Neural progenitor cell (in vitro differentiated cells): Measurements from ENCODE around the gene ZNF524. TPM values are rescaled to one million over a fixed set of nuclear protein-coding genes. Genes with fewer than 3 reads are reported as not detected.
A peak's percentile ranks its signal among the peaks of the same experiment; 100 is the strongest.
"Not testable (repeated sequence)": the region's sequence is repeated elsewhere in the genome, so short reads cannot be mapped to it uniquely, and the experiment has no call there.

Experiments
- DNase-seq: peaks from one replicate; pipeline ENCODE4 v3.0.0-alpha.2; 2016; ENCODE audit warnings: low spot score
- H2AFZ ChIP-seq: fragments of 200-600 bp; sonication (generic); replicated peaks from 2 replicates; pipeline ENCODE4 v1.6.1; 2016; ENCODE audit warnings: antibody characterized with exemption
- H3F3A ChIP-seq: fragments of 200-600 bp; sonication (generic); 2 replicates; pipeline ENCODE4 v1.6.1; 2016; ENCODE audit warnings: antibody characterized with exemption, low read depth
- H3K27ac ChIP-seq: fragments of 200-600 bp; sonication (generic); 2 replicates; pipeline ENCODE4 v1.5.1; 2016; ENCODE audit warnings: mild to moderate bottlenecking
- H3K27me3 ChIP-seq: fragments of 200-600 bp; sonication (generic); 2 replicates; pipeline ENCODE4 v1.6.1; 2016; ENCODE audit warnings: mild to moderate bottlenecking, moderate library complexity
- H3K36me3 ChIP-seq: fragments of 200-600 bp; sonication (generic); 2 replicates; pipeline ENCODE4 v1.5.1; 2016
- H3K4me1 ChIP-seq: fragments of 200-600 bp; sonication (generic); 2 replicates; pipeline ENCODE4 v1.6.1; 2016; ENCODE audit warnings: mixed run types
- H3K4me2 ChIP-seq: fragments of 200-600 bp; sonication (generic); 2 replicates; pipeline ENCODE4 v1.6.1; 2016
- H3K4me3 ChIP-seq: fragments of 200-600 bp; sonication (generic); 2 replicates; pipeline ENCODE4 v1.5.1; 2016
- H3K79me2 ChIP-seq: fragments of 200-600 bp; sonication (generic); 2 replicates; pipeline ENCODE4 v1.6.1; 2016; ENCODE audit warnings: low read depth
- H3K9ac ChIP-seq: fragments of 200-600 bp; sonication (generic); 2 replicates; pipeline ENCODE4 v1.6.1; 2016
- H3K9me3 ChIP-seq: fragments of 200-600 bp; sonication (generic); 2 replicates; pipeline ENCODE4 v1.5.1; 2016; ENCODE audit warnings: low read depth
- H4K20me1 ChIP-seq: fragments of 200-600 bp; sonication (generic); 2 replicates; pipeline ENCODE4 v1.6.1; 2016; ENCODE audit warnings: low read depth
- H3K27ac Mint-ChIP-seq: 3 replicates; pipeline ENCODE4 v1.8.0; 2021; ENCODE audit warnings: mixed read lengths
- H3K27me3 Mint-ChIP-seq: 2 replicates; pipeline ENCODE4 v1.8.0; 2022; ENCODE audit warnings: low read depth, mild to moderate bottlenecking, inconsistent platforms, moderate library complexity, mixed read lengths; ENCODE audit not compliant: insufficient read depth
- H3K36me3 Mint-ChIP-seq: 3 replicates; pipeline ENCODE4 v1.8.0; 2021; ENCODE audit warnings: mixed read lengths
- H3K4me1 Mint-ChIP-seq: 3 replicates; pipeline ENCODE4 v1.8.0; 2021; ENCODE audit warnings: mixed read lengths
- H3K4me3 Mint-ChIP-seq: 3 replicates; pipeline ENCODE4 v1.8.0; 2021; ENCODE audit warnings: mild to moderate bottlenecking, moderate library complexity, mixed read lengths
- H3K9me3 Mint-ChIP-seq: 3 replicates; pipeline ENCODE4 v1.8.0; 2020; ENCODE audit warnings: mixed read lengths
- CTCF ChIP-seq: fragments of 200-600 bp; sonication (generic); IDR thresholded peaks from 2 replicates; pipeline ENCODE4 v1.5.1; 2017; ENCODE audit warnings: antibody characterized with exemption, mild to moderate bottlenecking
- EZH2 ChIP-seq: fragments of 200-600 bp; sonication (generic); IDR thresholded peaks from 2 replicates; pipeline ENCODE4 v1.6.1; 2017; ENCODE audit warnings: antibody characterized with exemption, mild to moderate bottlenecking, moderate library complexity
- EZH2phosphoT487 ChIP-seq: fragments of 200-600 bp; sonication (generic); IDR thresholded peaks from 2 replicates; pipeline ENCODE4 v1.6.1; 2017; ENCODE audit warnings: antibody characterized with exemption
- total RNA-seq: library from RNA; depleted of rRNA; stranded (reverse); fragments of >200 nt; gene quantifications from 2 replicates; pipeline ENCODE4 v1.2.3, GENCODE V29; 2015; ENCODE audit warnings: low replicate concordance

The ZNF524 gene
- total RNA-seq, 1 donor from 2014 or later, result 3.2 TPM

- H3K27ac ChIP-seq, result peak within 1 kb of the TSS; percentile 70
- Mint-ChIP-seq H3K27ac (peak within 1 kb of the TSS; percentile 50), H3K4me3 (peak within 1 kb of the TSS; percentile 90), H3K4me1 (peaks cover 23% of the 10 kb centered on the region), H3K36me3 (peaks cover 12% of the 10 kb centered on the region), H3K9me3 (no peaks in the 10 kb centered on the region), H3K27me3 (peaks cover 2% of the 10 kb centered on the region)
- peaks cover 34% of the 10 kb centered on the region for H3F3A ChIP-seq
- peak within 1 kb of the TSS; percentile 86 for H3K9ac ChIP-seq
- H3K27me3 ChIP-seq, result no peaks in the 10 kb centered on the region
- H3K4me3 ChIP-seq, result peak within 1 kb of the TSS; percentile 87
- no peaks in the 10 kb centered on the region for H3K9me3 ChIP-seq
- H3K79me2 ChIP-seq, result peaks cover 22% of the 10 kb centered on the region
- no peak for TF ChIP-seq CTCF
- no peak for TF ChIP-seq EZH2phosphoT487
- TF ChIP-seq EZH2, result no peak
- H2AFZ ChIP-seq, result no peak within 1 kb of the TSS
- H3K4me1 ChIP-seq, result no peaks in the 10 kb centered on the region
- peak; percentile 87 for DNase-seq
- no peaks in the 10 kb centered on the region for H3K36me3 ChIP-seq
- H4K20me1 ChIP-seq, result peaks cover 9% of the 10 kb centered on the region
- peak within 1 kb of the TSS; percentile 94 for H3K4me2 ChIP-seq
Observed at GRCh38 chr19:55580628-55581144, 19.4 kb upstream of the ZNF524 start, which contains the start of gene ZNF579. Gene ZNF579, minus strand, starts transcription at chr19:55580848. Its CDS starts 1,209 bp downstream, at chr19:55579639.

GRCh38 chr19:55581145-55581822, 18.8 kb upstream of the ZNF524 start:
- H3K4me1 ChIP-seq, result no peaks in the 10 kb centered on the region
- peaks cover 8% of the 10 kb centered on the region for H3K36me3 Mint-ChIP-seq
- H3K4me3 Mint-ChIP-seq, result peak overlapping the region; percentile 90
- peaks cover 2% of the 10 kb centered on the region for H3K27me3 Mint-ChIP-seq
- peaks cover 22% of the 10 kb centered on the region for H3K79me2 ChIP-seq
- H3K4me1 Mint-ChIP-seq, result peaks cover 28% of the 10 kb centered on the region
- no peak for TF ChIP-seq EZH2
- no peak for TF ChIP-seq CTCF
- no peak for TF ChIP-seq EZH2phosphoT487
- H3F3A ChIP-seq, result peaks cover 36% of the 10 kb centered on the region
- peak overlapping the region; percentile 87 for H3K4me3 ChIP-seq
- no peaks in the 10 kb centered on the region for H3K9me3 Mint-ChIP-seq
- no peak overlapping the region for H3K9ac ChIP-seq
- no peaks in the 10 kb centered on the region for H3K27me3 ChIP-seq
- peaks cover 9% of the 10 kb centered on the region for H4K20me1 ChIP-seq
- peak; percentile 49 for DNase-seq
- H3K9me3 ChIP-seq, result no peaks in the 10 kb centered on the region
- H3K4me2 ChIP-seq, result peak overlapping the region; percentile 94
- no peak overlapping the region for H3K27ac ChIP-seq
- H3K27ac Mint-ChIP-seq, result no peak overlapping the region
- no peaks in the 10 kb centered on the region for H3K36me3 ChIP-seq
- no peak overlapping the region for H2AFZ ChIP-seq

GRCh38 chr19:55581823-55582223, 18.3 kb upstream of the ZNF524 start:
- Histone ChIP-seq H3K4me2 (no peak overlapping the region), H3F3A (peaks cover 40% of the 10 kb centered on the region), H3K4me3 (no peak overlapping the region), H3K9me3 (no peaks in the 10 kb centered on the region), H4K20me1 (peaks cover 9% of the 10 kb centered on the region), H3K4me1 (no peaks in the 10 kb centered on the region), H3K9ac (no peak overlapping the region), H3K36me3 (no peaks in the 10 kb centered on the region), H3K27me3 (no peaks in the 10 kb centered on the region), H2AFZ (no peak overlapping the region), H3K27ac (no peak overlapping the region), H3K79me2 (peaks cover 22% of the 10 kb centered on the region)
- Mint-ChIP-seq H3K9me3 (no peaks in the 10 kb centered on the region), H3K27me3 (peaks cover 2% of the 10 kb centered on the region), H3K36me3 (peaks cover 5% of the 10 kb centered on the region), H3K4me1 (peaks cover 34% of the 10 kb centered on the region), H3K27ac (peak overlapping the region; percentile 66), H3K4me3 (peak overlapping the region; percentile 90)
- DNase-seq, result no peak
- TF ChIP-seq EZH2, result no peak
- no peak for TF ChIP-seq CTCF
- TF ChIP-seq EZH2phosphoT487, result no peak

- Histone ChIP-seq H3F3A (peaks cover 45% of the 10 kb centered on the region), H3K79me2 (peaks cover 22% of the 10 kb centered on the region)
- H3K9me3 ChIP-seq, H3K27me3 Mint-ChIP-seq, H3K27me3 ChIP-seq, H3K4me1 ChIP-seq, H3K4me2 ChIP-seq, H3K4me3 ChIP-seq, H3K36me3 Mint-ChIP-seq, H3K9ac ChIP-seq, H3K27ac ChIP-seq, H4K20me1 ChIP-seq, H2AFZ ChIP-seq, H3K9me3 Mint-ChIP-seq, DNase-seq, H3K36me3 ChIP-seq: not testable (repeated sequence)
- Mint-ChIP-seq H3K4me3 (peak overlapping the region; percentile 62), H3K4me1 (peaks cover 37% of the 10 kb centered on the region), H3K27ac (peak overlapping the region; percentile 66)
Observed at GRCh38 chr19:55582284-55582683, 17.8 kb upstream of the ZNF524 start.

- H3K79me2 ChIP-seq, result peaks cover 18% of the 10 kb centered on the region
- not testable (repeated sequence) for H3K27me3 Mint-ChIP-seq, H3K4me2 ChIP-seq, H2AFZ ChIP-seq, H3K36me3 ChIP-seq, H3K9ac ChIP-seq, H3K27me3 ChIP-seq, H3K27ac ChIP-seq, H3K4me3 Mint-ChIP-seq, H3K27ac Mint-ChIP-seq, DNase-seq, H3K4me3 ChIP-seq, H3K9me3 ChIP-seq, H3K36me3 Mint-ChIP-seq, H4K20me1 ChIP-seq, H3K4me1 ChIP-seq, H3K9me3 Mint-ChIP-seq
- H3F3A ChIP-seq, result peaks cover 51% of the 10 kb centered on the region
- H3K4me1 Mint-ChIP-seq, result peaks cover 40% of the 10 kb centered on the region
Observed at GRCh38 chr19:55583897-55584296, 16.2 kb upstream of the ZNF524 start.
